ENCODE measurements around the gene DHTKD1. TPM values are rescaled to one million over a fixed set of nuclear protein-coding genes. Genes with fewer than 3 reads are reported as not detected.

The DHTKD1 gene, protein sequence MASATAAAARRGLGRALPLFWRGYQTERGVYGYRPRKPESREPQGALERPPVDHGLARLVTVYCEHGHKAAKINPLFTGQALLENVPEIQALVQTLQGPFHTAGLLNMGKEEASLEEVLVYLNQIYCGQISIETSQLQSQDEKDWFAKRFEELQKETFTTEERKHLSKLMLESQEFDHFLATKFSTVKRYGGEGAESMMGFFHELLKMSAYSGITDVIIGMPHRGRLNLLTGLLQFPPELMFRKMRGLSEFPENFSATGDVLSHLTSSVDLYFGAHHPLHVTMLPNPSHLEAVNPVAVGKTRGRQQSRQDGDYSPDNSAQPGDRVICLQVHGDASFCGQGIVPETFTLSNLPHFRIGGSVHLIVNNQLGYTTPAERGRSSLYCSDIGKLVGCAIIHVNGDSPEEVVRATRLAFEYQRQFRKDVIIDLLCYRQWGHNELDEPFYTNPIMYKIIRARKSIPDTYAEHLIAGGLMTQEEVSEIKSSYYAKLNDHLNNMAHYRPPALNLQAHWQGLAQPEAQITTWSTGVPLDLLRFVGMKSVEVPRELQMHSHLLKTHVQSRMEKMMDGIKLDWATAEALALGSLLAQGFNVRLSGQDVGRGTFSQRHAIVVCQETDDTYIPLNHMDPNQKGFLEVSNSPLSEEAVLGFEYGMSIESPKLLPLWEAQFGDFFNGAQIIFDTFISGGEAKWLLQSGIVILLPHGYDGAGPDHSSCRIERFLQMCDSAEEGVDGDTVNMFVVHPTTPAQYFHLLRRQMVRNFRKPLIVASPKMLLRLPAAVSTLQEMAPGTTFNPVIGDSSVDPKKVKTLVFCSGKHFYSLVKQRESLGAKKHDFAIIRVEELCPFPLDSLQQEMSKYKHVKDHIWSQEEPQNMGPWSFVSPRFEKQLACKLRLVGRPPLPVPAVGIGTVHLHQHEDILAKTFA
- 62.0 and 80.8 TPM in 2 replicates for total RNA-seq (2013; cell fraction: nucleolus; rRNA removed)
- total RNA-seq (2014; rRNA removed) (23.7 and 27.0 TPM in 2 replicates), total RNA-seq (2014; rRNA removed; fragmentation: Illumina TruSeq; extraction: Trizol) (26.3 and 29.0 TPM in 2 replicates), total RNA-seq (2021) (33.9 and 35.0 TPM in 2 replicates), polyA plus RNA-seq (2011; rRNA removed) (26.2 and 26.6 TPM in 2 replicates), polyA plus RNA-seq (2014; fragmentation: Illumina TruSeq; extraction: Trizol) (29.5 and 35.9 TPM in 2 replicates), polyA plus RNA-seq (2014; fragmentation: Nextera tagmentation; extraction: Ambion mirVana) (10 to 100 TPM; 11.3 to 12.0 TPM), polyA plus RNA-seq (2014; rRNA removed) (24.0 and 27.5 TPM in 2 replicates), polyA plus RNA-seq (2016; fragmentation: Nextera tagmentation; extraction: Ambion mirVana) (10 to 100 TPM; 28.8 to 31.9 TPM), polyA minus RNA-seq (2011; rRNA and poly(A)+ RNA removed) (63.1 and 90.8 TPM in 2 replicates), Bru-seq, nascent RNA (percentile 71 among the genes with signal in this experiment), BruChase-seq, experiment 1, labeled RNA remaining after a 6-hour chase (percentile 72 among the genes with signal in this experiment), BruChase-seq, experiment 2, labeled RNA remaining after a 2-hour chase (percentile 66 among the genes with signal in this experiment)
- polyA plus RNA-seq (2011; ENCODE audit: low read depth): 14.5 TPM
- 24.4 and 40.2 TPM in 2 replicates for polyA plus RNA-seq (2011; cell fraction: cytosol; rRNA removed)
- 14.8 and 15.8 TPM in 2 replicates for polyA plus RNA-seq (2011; cell fraction: nucleus; rRNA removed)
- 14.8 and 20.4 TPM in 2 replicates for polyA plus RNA-seq (2012)
- polyA minus RNA-seq (2011; cell fraction: cytosol; rRNA and poly(A)+ RNA removed): 22.9 and 26.3 TPM in 2 replicates
- 18.8 and 20.7 TPM in 2 replicates for polyA minus RNA-seq (2011; cell fraction: nucleus; rRNA and poly(A)+ RNA removed)
- long read RNA-seq, experiment 1, full-length matches to known transcripts: 2 of 6 reads
- long read RNA-seq, experiment 1, partial matches to known transcripts: 2 of 6 reads
- long read RNA-seq, experiment 1, other reads (novel, unspliced or antisense): 2 of 6 reads
- long read RNA-seq, experiment 2, full-length matches to known transcripts: 20 of 38 reads
- long read RNA-seq, experiment 2, partial matches to known transcripts: 8 of 38 reads
- long read RNA-seq, experiment 2, other reads (novel, unspliced or antisense): 10 of 38 reads

DNA sequence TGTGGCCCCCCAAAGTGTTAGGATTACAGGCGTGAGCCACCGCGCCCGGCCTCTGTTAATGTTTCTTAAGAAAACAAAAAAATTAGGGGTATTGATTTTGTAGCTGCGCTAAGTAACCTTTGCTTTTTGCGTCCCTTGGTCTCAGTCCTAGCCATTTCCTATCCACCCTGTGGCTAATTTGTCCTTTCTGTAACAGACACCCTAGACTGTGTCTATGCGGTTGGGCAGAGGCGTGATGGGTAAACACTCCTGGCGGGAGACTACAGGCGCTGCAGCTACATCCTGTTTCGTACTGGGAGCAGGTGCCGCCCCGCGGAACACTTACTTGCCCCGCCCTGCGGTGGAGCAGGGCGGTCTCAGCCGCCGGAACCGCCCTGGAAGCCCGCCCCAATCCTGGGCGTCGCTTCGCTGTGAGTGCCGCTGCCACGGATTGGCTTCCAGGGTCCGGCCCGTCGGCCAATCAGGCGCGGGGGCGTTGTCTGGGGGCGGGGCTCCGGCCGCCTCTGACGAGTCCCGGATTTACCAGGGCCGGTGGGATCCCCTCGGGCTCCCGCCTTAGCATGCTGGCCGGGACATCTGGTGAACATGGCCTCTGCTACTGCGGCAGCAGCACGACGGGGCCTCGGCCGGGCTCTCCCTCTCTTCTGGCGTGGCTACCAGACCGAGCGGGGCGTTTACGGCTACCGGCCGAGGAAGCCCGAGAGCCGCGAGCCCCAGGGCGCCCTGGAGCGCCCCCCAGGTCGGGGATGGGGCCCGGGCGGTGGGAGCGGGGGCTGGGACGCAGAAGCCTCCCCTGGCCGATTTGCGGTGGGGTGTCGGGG, at the start of gene DHTKD1:
TSS of gene DHTKD1 (plus strand) at position 506 of the 821 bp plus-strand sequence. CDS start at position 586, 80 bp downstream.
- intact Hi-C loops (cut with micrococcal nuclease; ENCODE audit: unreplicated experiment) (loop anchor here (1.0 to 2.0 kb wide), 2 partner anchors 25 to 54 kb away; no protein-coding TSS in a partner anchor), in situ Hi-C loops (cut with MboI) (no loop called here)
- ChIA-PET CTCF (interaction anchor here (1.2 to 2.1 kb wide), 2 partner anchors 11 to 82 kb away, joined by 3 to 5 read pairs; no protein-coding TSS in a partner anchor), RAD21 (ENCODE audit: unreplicated experiment) (interaction anchor here (0.6 to 4.7 kb wide), 4 partner anchors 22 to 37 kb away, joined by 3 to 40 read pairs (median 4); partner anchors contain the start of gene UPF2), POLR2A (interaction anchor here (0.6 to 2.0 kb wide), 9 partner anchors 18 to 460 kb away, joined by 3 to 6 read pairs (median 5); no protein-coding TSS in a partner anchor), SMC1A (ENCODE audit: uncharacterized antibody, unreplicated experiment) (interaction anchor here (0.8 to 6.0 kb wide), 7 partner anchors 11 to 62 kb away, joined by 3 to 64 read pairs (median 5); partner anchors contain the start of gene UPF2)
- no peaks in the 10 kb centered on the region for H4K20me1 ChIP-seq (ENCODE audit: control insufficient read depth, insufficient read depth)
- peaks cover 38% of the 10 kb centered on the region for H3K79me2 ChIP-seq (ENCODE audit: control insufficient read depth, insufficient read depth, low read length)
- no peaks in the 10 kb centered on the region for H3K27me3 ChIP-seq (replicated peaks in 1 of 2; ENCODE audit: control insufficient read depth in 2 of 2, insufficient read depth in 2 of 2, low read length in 1 of 2)
- peaks cover 13% of the 10 kb centered on the region for H3K4me1 ChIP-seq (ENCODE audit: control insufficient read depth, insufficient read depth, low read length)
- no peaks in the 10 kb centered on the region for H3K9me3 ChIP-seq (replicated peaks; ENCODE audit: control insufficient read depth, insufficient read depth, low read length)
- under 1% methylated on average over 64 of the region's 66 CpGs for WGBS (ENCODE audit: insufficient coverage, insufficient replicate concordance, low lambda C conversion rate, missing lambda C conversion rate)
- DNase-seq (ENCODE audit: low read depth, low spot score): peak; percentile 94
- peak within 1 kb of the TSS; percentile 94 for H3K4me3 ChIP-seq
- no peaks in the 10 kb centered on the region for H3K36me3 ChIP-seq (ENCODE audit: control insufficient read depth in 2 of 2, insufficient read depth in 2 of 2, low read length in 1 of 2)
- peak within 1 kb of the TSS; percentile 55 for H2AFZ ChIP-seq (ENCODE audit: control insufficient read depth, low read depth, low read length)
- H3K27ac ChIP-seq (ENCODE audit: control insufficient read depth, insufficient read depth): peak within 1 kb of the TSS; percentile 84
- H3K9ac ChIP-seq (ENCODE audit: control insufficient read depth, insufficient read depth, low read length): peak within 1 kb of the TSS; percentile 84
- ATAC-seq: peak; percentile 97
- no TSS peak for BruUV-seq (replicated peaks)
- peak within 1 kb of the TSS; percentile 86 for H3K4me2 ChIP-seq (ENCODE audit: control insufficient read depth, insufficient read depth)
- peak; percentile 96 for FAIRE-seq
- TF ChIP-seq FOS (IDR thresholded peaks at IDR 0.05; ENCODE audit: borderline replicate concordance, extremely low read depth, insufficient read length) (peak; percentile 26), ASH2L (IDR thresholded peaks at IDR 0.05; ENCODE audit: borderline replicate concordance, low read depth) (no peak), MYB (IDR thresholded peaks at IDR 0.05; ENCODE audit: borderline replicate concordance, low read depth, low read length) (no peak), RCOR1 (conservative IDR thresholded peaks at IDR 0.05; ENCODE audit: low read depth, low read length) (no peak), SP1 (IDR thresholded peaks at IDR 0.05; ENCODE audit: low read depth, low read length) (peak; percentile 86), SIN3A (IDR thresholded peaks at IDR 0.05; ENCODE audit: low read depth, low read length) (no peak), POLR2AphosphoS5 (IDR thresholded peaks at IDR 0.05; ENCODE audit: low read length) (peak; percentile 74; the same call in 1 of the 2 replicates), MYC (IDR thresholded peaks at IDR 0.05; ENCODE audit: insufficient read depth, insufficient read length, insufficient replicate concordance, low read length, severe bottlenecking) (no peak), MEF2B (IDR thresholded peaks at IDR 0.05; ENCODE audit: partially characterized antibody, poor library complexity, severe bottlenecking) (peak; percentile 33), SREBF2 (IDR thresholded peaks at IDR 0.05; ENCODE audit: low read length) (no peak)
- TF ChIP-seq, protein P1, sequence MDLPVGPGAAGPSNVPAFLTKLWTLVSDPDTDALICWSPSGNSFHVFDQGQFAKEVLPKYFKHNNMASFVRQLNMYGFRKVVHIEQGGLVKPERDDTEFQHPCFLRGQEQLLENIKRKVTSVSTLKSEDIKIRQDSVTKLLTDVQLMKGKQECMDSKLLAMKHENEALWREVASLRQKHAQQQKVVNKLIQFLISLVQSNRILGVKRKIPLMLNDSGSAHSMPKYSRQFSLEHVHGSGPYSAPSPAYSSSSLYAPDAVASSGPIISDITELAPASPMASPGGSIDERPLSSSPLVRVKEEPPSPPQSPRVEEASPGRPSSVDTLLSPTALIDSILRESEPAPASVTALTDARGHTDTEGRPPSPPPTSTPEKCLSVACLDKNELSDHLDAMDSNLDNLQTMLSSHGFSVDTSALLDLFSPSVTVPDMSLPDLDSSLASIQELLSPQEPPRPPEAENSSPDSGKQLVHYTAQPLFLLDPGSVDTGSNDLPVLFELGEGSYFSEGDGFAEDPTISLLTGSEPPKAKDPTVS (IDR thresholded peaks at IDR 0.05; ENCODE audit: low read depth, low read length): no peak
